GM18858 (cell line): ENCODE results near the gene DNAAF5.

Experiments used
- ATAC-seq: cut with Tn5 transposase; IDR thresholded peaks from one replicate; pipeline ENCODE4 v1.9.1; 2021; ENCODE audit not compliant: unreplicated experiment

Gene DNAAF5

DNA sequence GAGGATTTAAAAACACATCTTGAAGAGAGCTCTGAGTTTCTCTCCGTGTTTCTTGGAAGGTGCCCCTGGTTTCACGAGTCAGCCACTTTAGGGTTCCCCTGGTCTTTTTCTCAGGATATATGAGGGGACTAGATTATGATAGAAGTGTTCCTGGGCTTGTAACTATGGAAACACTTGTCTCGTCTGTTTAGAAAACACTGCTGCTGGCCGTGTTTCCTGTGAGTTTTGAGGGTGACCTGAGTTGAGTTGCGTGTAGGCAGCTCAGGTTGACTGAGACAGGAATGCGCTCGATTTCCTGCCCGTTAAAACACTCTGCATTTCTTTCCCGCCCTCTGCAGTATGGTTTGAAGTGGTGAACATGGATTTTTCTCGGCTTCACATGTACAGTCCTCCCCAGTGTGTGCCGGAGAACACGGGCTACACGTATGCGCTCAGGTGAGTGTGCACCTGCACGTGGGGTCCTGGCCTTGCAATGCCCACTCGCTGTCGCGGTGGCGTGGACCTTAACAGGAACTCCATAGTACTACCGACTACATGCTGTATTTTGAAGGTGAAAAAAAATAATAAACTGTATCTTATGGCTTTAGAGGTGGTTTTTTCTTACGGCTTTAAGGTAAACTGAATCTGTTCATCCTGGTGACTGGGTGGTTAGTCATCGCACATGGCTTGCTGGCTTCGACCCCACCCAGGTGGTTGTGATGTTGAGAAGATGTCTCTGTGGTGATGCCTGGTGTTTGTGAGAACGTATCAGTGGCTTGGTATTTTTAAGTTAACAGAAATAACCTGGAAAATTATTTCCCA is 105.9 kb downstream of the DNAAF5 start, which contains the start of gene SUN1:
Gene SUN1, plus strand, starts transcription at position 310 of the 801 bp plus-strand sequence. Its CDS starts 49 bp downstream, at position 359.
- no peak for ATAC-seq

DNA sequence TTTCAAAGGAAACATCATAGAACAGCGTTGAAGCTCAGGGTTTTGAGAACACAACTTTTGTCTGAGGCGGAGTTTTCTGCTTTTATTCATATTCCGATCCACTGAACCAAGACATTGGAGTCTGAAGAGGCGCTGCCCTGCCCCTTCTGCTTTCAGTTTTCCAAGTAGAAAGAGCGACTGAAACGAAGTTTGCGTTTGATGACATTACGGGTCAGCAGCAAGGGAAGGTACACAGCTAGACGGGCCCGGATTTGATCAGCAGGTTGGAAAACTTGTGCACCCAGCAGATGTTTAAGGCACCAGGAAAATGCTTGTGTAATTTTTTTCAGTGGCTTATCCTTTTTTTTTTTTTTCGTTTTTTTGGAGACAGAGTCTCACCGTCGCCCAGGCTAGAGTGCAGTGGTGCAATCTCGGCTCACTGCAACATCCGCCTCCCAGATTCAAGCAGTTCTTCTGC is 106.5 kb downstream of the DNAAF5 start:
- no peak for ATAC-seq

GRCh38 chr7:833601-834258 is 107.2 kb downstream of the DNAAF5 start:
- ATAC-seq: no peak

GRCh38 chr7:834277-834676 is 107.8 kb downstream of the DNAAF5 start:
- ATAC-seq: no peak

- ATAC-seq: no peak
These were observed 108.5 kb downstream of the DNAAF5 start for GRCh38 chr7:835021-835420.

DNA sequence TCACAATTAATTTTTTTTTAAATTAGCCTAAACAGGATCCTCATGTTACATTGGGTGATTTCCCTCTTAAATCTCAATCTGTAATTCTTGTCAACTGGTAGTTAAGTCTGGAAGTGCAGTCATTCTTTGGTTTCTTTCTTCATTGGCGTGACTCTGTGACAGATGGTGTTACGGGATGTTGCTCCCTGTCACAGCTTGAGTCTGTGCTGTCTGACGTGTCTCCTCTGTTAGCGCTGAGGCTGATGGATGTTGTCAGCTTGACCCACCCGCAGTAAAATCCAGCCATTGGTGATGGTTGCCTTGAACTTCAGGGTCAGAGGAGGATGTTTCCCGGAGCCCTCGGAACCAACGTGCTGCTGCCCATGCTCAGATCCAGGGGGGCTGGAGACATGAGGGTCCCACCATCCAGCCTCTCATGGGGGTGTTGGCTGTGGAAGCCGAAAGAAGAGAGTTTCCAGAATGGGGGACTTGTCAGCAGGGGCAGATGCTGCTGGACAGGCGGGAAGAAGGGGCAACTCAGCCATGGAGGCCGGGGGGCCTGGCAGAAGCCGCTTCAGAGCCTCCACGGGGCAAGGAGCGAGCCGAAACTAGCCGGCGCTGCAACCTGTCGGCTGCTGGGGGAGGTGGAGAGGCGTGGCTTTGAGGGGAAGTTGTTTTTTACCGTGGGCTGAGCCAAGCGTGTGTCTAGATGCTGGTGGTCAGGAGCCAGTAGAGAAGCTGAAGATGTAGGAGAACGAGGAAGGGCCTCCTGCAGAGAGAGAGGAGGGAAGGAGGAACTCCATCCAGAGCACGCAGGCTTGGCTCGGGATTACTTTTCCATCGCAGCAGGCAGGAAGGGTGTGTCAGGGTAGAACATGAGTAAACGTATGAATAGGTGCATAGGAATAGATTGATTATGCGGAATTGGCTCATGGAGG is 109.2 kb downstream of the DNAAF5 start:
- no peak for ATAC-seq
